H9 (cell line): ENCODE results near the gene SLC27A1. TPM values are rescaled to one million over a fixed set of nuclear protein-coding genes. Genes with fewer than 3 reads are reported as not detected.

Source experiments
- DNase-seq: peaks from one replicate; pipeline ENCODE4 v3.0.0-alpha.2; 2017
- H2AFZ ChIP-seq: one replicate; pipeline ENCODE4 v1.6.1; 2013; ENCODE audit warnings: mild to moderate bottlenecking, low read length, control low read depth, moderate library complexity
- H2AK5ac ChIP-seq: 2 replicates; pipeline ENCODE4 v1.6.1; 2013; ENCODE audit warnings: low read length, control low read depth, mixed read lengths; ENCODE audit not compliant: insufficient read length
- H2BK120ac ChIP-seq: one replicate; pipeline ENCODE4 v1.6.1; 2013; ENCODE audit warnings: low read depth, mild to moderate bottlenecking, low read length, control low read depth, inconsistent platforms; ENCODE audit not compliant: poor library complexity, severe bottlenecking
- H2BK12ac ChIP-seq: 2 replicates; pipeline ENCODE4 v1.6.1; 2013; ENCODE audit warnings: low read length, control low read depth, mixed read lengths, low read depth; ENCODE audit not compliant: insufficient read length
- H2BK15ac ChIP-seq: 2 replicates; pipeline ENCODE4 v1.6.1; 2013; ENCODE audit warnings: low read depth, low read length, control low read depth
- H2BK20ac ChIP-seq: one replicate; pipeline ENCODE4 v1.6.1; 2013; ENCODE audit warnings: low read depth, mild to moderate bottlenecking, low read length, control low read depth, inconsistent platforms; ENCODE audit not compliant: poor library complexity, severe bottlenecking
- H2BK5ac ChIP-seq: 2 replicates; pipeline ENCODE4 v1.6.1; 2013; ENCODE audit warnings: low read length, control low read depth, mixed read lengths; ENCODE audit not compliant: insufficient read length
- H3K14ac ChIP-seq: 2 replicates; pipeline ENCODE4 v1.6.1; 2013; ENCODE audit warnings: low read length, control low read depth; ENCODE audit not compliant: insufficient read depth
- H3K18ac ChIP-seq: 2 replicates; pipeline ENCODE4 v1.6.1; 2013; ENCODE audit warnings: low read depth, mild to moderate bottlenecking, mixed read lengths, low read length, control low read depth; ENCODE audit not compliant: insufficient read length
- H3K23ac ChIP-seq: 2 replicates; pipeline ENCODE4 v1.6.1; 2013; ENCODE audit warnings: low read length, control low read depth, mixed read lengths, low read depth; ENCODE audit not compliant: insufficient read length
- H3K23me2 ChIP-seq: 2 replicates; pipeline ENCODE4 v1.6.1; 2013; ENCODE audit warnings: low read depth, mild to moderate bottlenecking, mixed read lengths, low read length, control low read depth; ENCODE audit not compliant: insufficient read length, poor library complexity, severe bottlenecking
- H3K27ac ChIP-seq: 2 replicates; pipeline ENCODE4 v1.5.1; 2013; ENCODE audit warnings: low read length, control low read depth, mixed read lengths, low read depth; ENCODE audit not compliant: insufficient read length
- H3K27me3 ChIP-seq: 2 replicates; pipeline ENCODE4 v1.6.1; 2013; ENCODE audit warnings: low read length, control low read depth, inconsistent platforms; ENCODE audit not compliant: insufficient read depth
- H3K4ac ChIP-seq: 2 replicates; pipeline ENCODE4 v1.6.1; 2013; ENCODE audit warnings: low read depth, mild to moderate bottlenecking, control low read depth, inconsistent platforms, low read length, moderate library complexity
- H3K4me1 ChIP-seq: 2 replicates; pipeline ENCODE4 v1.6.1; 2013; ENCODE audit warnings: low read length, control low read depth, inconsistent platforms; ENCODE audit not compliant: insufficient read depth
- H3K4me2 ChIP-seq: 2 replicates; pipeline ENCODE4 v1.6.1; 2013; ENCODE audit warnings: low read length, control low read depth, mixed read lengths; ENCODE audit not compliant: insufficient read length, insufficient read depth
- H3K56ac ChIP-seq: 2 replicates; pipeline ENCODE4 v1.6.1; 2013; ENCODE audit warnings: low read depth, mild to moderate bottlenecking, mixed read lengths, low read length, control low read depth; ENCODE audit not compliant: insufficient read length
- H3K79me1 ChIP-seq: 2 replicates; pipeline ENCODE4 v1.6.1; 2013; ENCODE audit warnings: low read depth, mild to moderate bottlenecking, moderate library complexity, low read length, control low read depth, inconsistent platforms; ENCODE audit not compliant: insufficient read depth, poor library complexity, severe bottlenecking
- H3K79me2 ChIP-seq: 2 replicates; pipeline ENCODE4 v1.6.1; 2013; ENCODE audit warnings: low read length, control low read depth, inconsistent platforms; ENCODE audit not compliant: insufficient read depth
- H3K9ac ChIP-seq: 2 replicates; pipeline ENCODE4 v1.6.1; 2013; ENCODE audit warnings: low read length, control low read depth, mixed read lengths; ENCODE audit not compliant: insufficient read length; ENCODE audit errors: extremely low read depth
- H3K9me3 ChIP-seq: one replicate; pipeline ENCODE4 v1.6.1; 2013; ENCODE audit warnings: low read depth, low read length, inconsistent platforms; ENCODE audit not compliant: control insufficient read depth
- H3T11ph ChIP-seq: one replicate; pipeline ENCODE4 v1.6.1; 2013; ENCODE audit warnings: mild to moderate bottlenecking, low read length, control low read depth, inconsistent platforms
- H4K20me1 ChIP-seq: one replicate; pipeline ENCODE4 v1.6.1; 2013; ENCODE audit not compliant: control insufficient read depth, insufficient read length, insufficient read depth
- H4K5ac ChIP-seq: 2 replicates; pipeline ENCODE4 v1.6.1; 2013; ENCODE audit warnings: low read depth, mild to moderate bottlenecking, mixed read lengths, low read length, control low read depth; ENCODE audit not compliant: insufficient read length
- H4K8ac ChIP-seq: replicated peaks from 2 replicates; pipeline ENCODE4 v1.6.1; 2013; ENCODE audit warnings: low read length, control low read depth, mixed read lengths, low read depth; ENCODE audit not compliant: insufficient read length
- H4K91ac ChIP-seq: 2 replicates; pipeline ENCODE4 v1.6.1; 2013; ENCODE audit warnings: low read depth, mild to moderate bottlenecking, moderate library complexity, mixed read lengths, low read length, control low read depth; ENCODE audit not compliant: insufficient read length
- H3K27ac Mint-ChIP-seq, 3 experiments: 2 replicates in 2 of 3; 3 replicates in 1 of 3; pipeline ENCODE4 v1.8.0; 2020 to 2021; ENCODE audit warnings: mixed read lengths in 3 of 3, mild to moderate bottlenecking in 1 of 3, moderate library complexity in 1 of 3
- H3K27me3 Mint-ChIP-seq: 2 replicates; pipeline ENCODE4 v1.8.0; 2021; ENCODE audit warnings: low read depth, mild to moderate bottlenecking, moderate library complexity, mixed read lengths
- H3K36me3 Mint-ChIP-seq, 3 experiments: 2 replicates in 2 of 3; 3 replicates in 1 of 3; pipeline ENCODE4 v1.8.0; 2020 to 2021; ENCODE audit warnings: low read depth in 3 of 3, mixed read lengths in 3 of 3; ENCODE audit not compliant: insufficient read depth in 1 of 3
- H3K4me1 Mint-ChIP-seq, 2 experiments: 2 replicates each; pipeline ENCODE4 v1.8.0; 2020; ENCODE audit warnings: mixed read lengths in 2 of 2
- H3K4me3 Mint-ChIP-seq, 2 experiments: 2 replicates in 1 of 2; 3 replicates in 1 of 2; pipeline ENCODE4 v1.8.0; 2020 to 2021; ENCODE audit warnings: mild to moderate bottlenecking in 2 of 2, mixed read lengths in 2 of 2, moderate library complexity in 1 of 2
- H3K9me3 Mint-ChIP-seq, 2 experiments: 2 replicates in 1 of 2; 3 replicates in 1 of 2; pipeline ENCODE4 v1.8.0; 2020; ENCODE audit warnings: mild to moderate bottlenecking in 2 of 2, mixed read lengths in 2 of 2, moderate library complexity in 1 of 2
- WGBS: extraction: QIAGEN DNeasy Blood & Tissue Kit; methylation state at CpG from one replicate; pipeline ENCODE4 v1.1.7; 2013; ENCODE audit warnings: missing lambda C conversion rate, low lambda C conversion rate, mixed read lengths; ENCODE audit not compliant: insufficient read length; ENCODE audit errors: extremely low coverage; 5-methylcytosine and 5-hydroxymethylcytosine counted together
- total RNA-seq: library from RNA; stranded (reverse); gene quantifications from 2 replicates; pipeline ENCODE4 v1.2.1, GENCODE V29; 2021
- TF ChIP-seq, protein P1 (sequence below): fragments of 200-600 bp; sonication (generic); conservative IDR thresholded peaks from 3 replicates; pipeline ENCODE4 v1.8.0; 2021; ENCODE audit warnings: antibody characterized with exemption, mild to moderate bottlenecking

The SLC27A1 gene
- total RNA-seq, 1 experiment from 2014 or later, result 6.4 TPM

DNA sequence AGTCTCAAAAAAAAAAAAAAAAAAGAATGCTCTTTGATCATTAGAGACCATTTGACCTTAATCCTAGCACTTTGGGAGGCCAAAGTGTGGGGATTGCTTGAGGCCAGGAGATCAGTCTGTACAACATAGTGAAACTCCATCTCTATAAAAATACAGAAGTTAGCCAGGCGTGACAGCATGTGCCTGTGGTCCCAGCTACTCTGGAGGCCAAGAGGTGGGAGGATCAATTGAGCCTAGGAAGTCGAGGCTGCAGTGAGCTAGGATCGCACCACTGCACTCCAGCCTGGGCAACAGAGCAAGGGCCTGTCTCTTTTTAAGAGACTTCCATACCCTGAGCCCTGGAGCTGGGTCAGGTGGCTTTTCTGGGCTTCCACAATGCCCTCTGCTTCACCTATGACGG is 73.7 kb downstream of the SLC27A1 start:
- H3K27me3 ChIP-seq, result no peaks in the 10 kb centered on the region
- no peak overlapping the region for H2BK15ac ChIP-seq
- WGBS, result no CpG with 5 or more reads among the region's 4 CpGs
- no peak for DNase-seq
- no peak overlapping the region for H4K5ac ChIP-seq
- no peak overlapping the region for H3T11ph ChIP-seq
- no peaks in the 10 kb centered on the region for H3K79me2 ChIP-seq
- H2BK20ac ChIP-seq, result no peak overlapping the region
- H3K4me2 ChIP-seq, result no peak overlapping the region
- H2BK5ac ChIP-seq, result no peak overlapping the region
- H3K4me1 Mint-ChIP-seq, result peaks cover 3 to 6% of the 10 kb centered on the region in 2 experiments; a peak in 1 of 4 replicates
- H3K9ac ChIP-seq, result no peak overlapping the region
- H3K23ac ChIP-seq, result no peak overlapping the region
- no peak overlapping the region for H2BK120ac ChIP-seq
- H3K56ac ChIP-seq, result no peak overlapping the region
- TF ChIP-seq, protein P1, sequence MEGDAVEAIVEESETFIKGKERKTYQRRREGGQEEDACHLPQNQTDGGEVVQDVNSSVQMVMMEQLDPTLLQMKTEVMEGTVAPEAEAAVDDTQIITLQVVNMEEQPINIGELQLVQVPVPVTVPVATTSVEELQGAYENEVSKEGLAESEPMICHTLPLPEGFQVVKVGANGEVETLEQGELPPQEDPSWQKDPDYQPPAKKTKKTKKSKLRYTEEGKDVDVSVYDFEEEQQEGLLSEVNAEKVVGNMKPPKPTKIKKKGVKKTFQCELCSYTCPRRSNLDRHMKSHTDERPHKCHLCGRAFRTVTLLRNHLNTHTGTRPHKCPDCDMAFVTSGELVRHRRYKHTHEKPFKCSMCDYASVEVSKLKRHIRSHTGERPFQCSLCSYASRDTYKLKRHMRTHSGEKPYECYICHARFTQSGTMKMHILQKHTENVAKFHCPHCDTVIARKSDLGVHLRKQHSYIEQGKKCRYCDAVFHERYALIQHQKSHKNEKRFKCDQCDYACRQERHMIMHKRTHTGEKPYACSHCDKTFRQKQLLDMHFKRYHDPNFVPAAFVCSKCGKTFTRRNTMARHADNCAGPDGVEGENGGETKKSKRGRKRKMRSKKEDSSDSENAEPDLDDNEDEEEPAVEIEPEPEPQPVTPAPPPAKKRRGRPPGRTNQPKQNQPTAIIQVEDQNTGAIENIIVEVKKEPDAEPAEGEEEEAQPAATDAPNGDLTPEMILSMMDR, result no peak
- H3K27ac ChIP-seq, result no peak overlapping the region
- H3K4ac ChIP-seq, result no peak overlapping the region
- H2BK12ac ChIP-seq, result no peak overlapping the region
- H3K4me3 Mint-ChIP-seq, result no peak overlapping the region
- no peak overlapping the region for H4K91ac ChIP-seq
- peaks cover 2 to 3% of the 10 kb centered on the region in 2 experiments; a peak in 3 of 5 replicates for H3K9me3 Mint-ChIP-seq
- no peaks in the 10 kb centered on the region; a peak in 1 of 7 replicates for H3K36me3 Mint-ChIP-seq
- H4K8ac ChIP-seq, result no peak overlapping the region
- H3K23me2 ChIP-seq, result peaks cover 5% of the 10 kb centered on the region
- no peak overlapping the region for H2AK5ac ChIP-seq
- H4K20me1 ChIP-seq, result no peaks in the 10 kb centered on the region
- no peak overlapping the region for H3K27ac Mint-ChIP-seq
- H3K14ac ChIP-seq, result no peak overlapping the region
- no peaks in the 10 kb centered on the region for H3K9me3 ChIP-seq
- H2AFZ ChIP-seq, result no peak overlapping the region
- no peak overlapping the region for H3K18ac ChIP-seq
- H3K4me1 ChIP-seq, result no peaks in the 10 kb centered on the region
- peaks cover 19% of the 10 kb centered on the region for H3K27me3 Mint-ChIP-seq
- no peaks in the 10 kb centered on the region for H3K79me1 ChIP-seq
